HG03469 (cell line): ENCODE measurements around the gene ASAH2.

Experiments
- ATAC-seq: cut with Tn5 transposase; IDR thresholded peaks from one replicate; pipeline ENCODE4 v1.9.1; 2021; ENCODE audit warnings: mild to moderate bottlenecking, moderate library complexity, moderate number of reproducible peaks; ENCODE audit not compliant: unreplicated experiment

Gene ASAH2

DNA sequence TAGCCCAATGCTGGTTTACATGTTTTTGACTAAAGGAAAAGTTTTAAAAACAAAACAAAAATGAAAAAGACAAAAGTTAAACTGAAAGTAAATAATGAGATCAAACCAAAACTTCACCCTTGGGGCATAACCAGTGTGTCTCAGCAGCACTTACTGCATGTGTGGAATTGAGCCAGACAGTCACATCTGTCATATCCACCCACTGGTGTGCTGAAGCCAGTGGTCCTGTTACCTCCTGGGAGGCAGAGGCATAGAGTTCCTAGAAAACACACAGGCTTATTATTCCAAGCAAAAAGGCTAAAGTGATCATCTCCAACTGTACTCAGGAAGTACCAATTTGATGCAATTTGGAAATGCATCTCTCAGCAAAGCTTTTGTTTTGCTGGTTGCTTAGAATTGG, 40.4 kb downstream of the ASAH2 start:
- no peak for ATAC-seq
